Activated T-cell treated with anti-CD3 and anti-CD28 coated beads, Interleukin-2, amount 50 U/mL, for 4 hours (primary cell): ENCODE data around the gene SPSB1. TPM values are rescaled to one million over a fixed set of nuclear protein-coding genes. Genes with fewer than 3 reads are reported as not detected.

Experiments
- ATAC-seq, 2 donors: fragments of 200-7000 bp; cut with Tn5 transposase; one replicate each; pipeline ENCODE4 v1.10.0; 2021
- DNase-seq: peaks from one replicate; pipeline ENCODE4 v3.0.0-alpha.2; 2020
- H3K27me3 Mint-ChIP-seq: one replicate; pipeline ENCODE4 v1.8.0; 2021; ENCODE audit warnings: low read depth, mixed read lengths
- H3K36me3 Mint-ChIP-seq: one replicate; pipeline ENCODE4 v1.8.0; 2022; ENCODE audit warnings: mixed read lengths; ENCODE audit not compliant: insufficient read depth
- H3K4me1 Mint-ChIP-seq: one replicate; pipeline ENCODE4 v1.8.0; 2021; ENCODE audit warnings: low read depth, mixed read lengths
- H3K4me3 Mint-ChIP-seq: one replicate; pipeline ENCODE4 v1.8.0; 2021; ENCODE audit warnings: mild to moderate bottlenecking, moderate library complexity, mixed read lengths
- H3K9me3 Mint-ChIP-seq: one replicate; pipeline ENCODE4 v1.8.0; 2021; ENCODE audit warnings: mixed read lengths
- total RNA-seq, 3 donors: library from RNA; stranded (reverse); gene quantifications; one replicate each; pipeline ENCODE4 v1.2.1, GENCODE V29; 2021

Gene SPSB1
- total RNA-seq, 3 donors from 2014 or later, result 2.3 to 3.8 (median 3.0) TPM

DNA sequence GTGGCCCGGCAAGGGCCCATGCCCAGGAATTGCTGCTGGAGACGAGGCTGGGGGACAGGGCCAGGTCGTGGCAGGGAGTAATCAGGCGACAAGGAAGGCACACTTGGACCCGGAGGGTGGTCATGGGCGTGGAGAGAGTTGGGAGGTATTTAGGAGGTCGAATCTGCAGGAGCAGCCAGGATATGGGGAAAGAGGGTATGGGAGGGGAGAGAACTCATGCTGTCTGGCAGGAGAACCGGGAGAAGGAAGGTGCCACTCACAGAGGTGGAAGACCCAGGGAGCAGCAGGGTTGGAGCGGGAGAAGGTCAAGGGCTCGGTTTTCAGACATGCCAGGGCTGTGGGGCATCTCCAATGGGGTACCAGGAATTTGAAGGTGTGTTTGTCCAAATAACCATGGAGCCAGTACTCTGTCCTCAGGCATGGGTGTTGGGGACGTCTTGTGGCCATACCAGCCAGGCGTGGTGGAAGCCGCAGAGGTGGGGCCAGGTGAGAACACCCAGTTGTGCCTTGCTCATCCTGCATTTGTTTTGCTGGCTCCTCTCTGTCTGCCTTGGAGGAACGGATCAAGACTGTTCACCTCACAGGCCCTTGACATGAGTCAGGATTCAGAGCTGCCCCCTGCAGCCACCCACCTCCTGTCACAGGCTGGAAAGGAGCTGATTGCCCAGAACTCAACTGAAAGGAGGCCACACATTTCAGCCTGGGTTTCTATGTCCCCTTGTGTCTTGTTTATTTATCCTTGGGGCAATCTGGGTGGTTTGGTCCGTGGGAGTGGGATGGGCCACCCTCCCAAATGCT, 111.6 kb downstream of the SPSB1 start:
- ATAC-seq, result no peak
- H3K27me3 Mint-ChIP-seq, result no peaks in the 10 kb centered on the region

DNA sequence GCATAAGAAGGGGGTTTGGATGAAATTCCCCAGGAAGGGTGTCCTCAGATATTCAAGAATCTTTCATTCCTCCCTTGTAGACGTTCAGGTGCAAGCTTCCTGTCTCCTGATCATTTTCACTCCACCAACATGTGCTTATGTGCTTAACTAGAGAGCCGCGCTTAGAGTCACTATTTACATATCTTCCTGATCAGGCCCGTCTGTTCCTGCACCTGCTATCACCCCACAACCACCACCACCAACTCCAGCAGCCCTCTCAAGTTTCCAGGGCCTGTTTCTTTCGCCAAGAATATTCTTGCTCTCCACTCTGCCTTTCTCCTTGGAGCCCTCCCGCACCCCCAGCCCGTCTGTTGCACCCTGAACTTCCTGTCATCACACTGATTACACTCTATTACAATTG, 113.4 kb downstream of the SPSB1 start:
- Mint-ChIP-seq H3K36me3 (no peaks in the 10 kb centered on the region), H3K4me1 (peaks cover 11% of the 10 kb centered on the region), H3K27me3 (no peaks in the 10 kb centered on the region), H3K4me3 (no peak overlapping the region), H3K9me3 (no peaks in the 10 kb centered on the region)
- no peak for ATAC-seq
- no peak for DNase-seq

More for the DNA sequence above, 111.6 kb downstream of the SPSB1 start:
- Mint-ChIP-seq H3K4me1 (peaks cover 18% of the 10 kb centered on the region), H3K9me3 (no peaks in the 10 kb centered on the region), H3K36me3 (no peaks in the 10 kb centered on the region), H3K4me3 (no peak overlapping the region)
- DNase-seq, result no peak

DNA sequence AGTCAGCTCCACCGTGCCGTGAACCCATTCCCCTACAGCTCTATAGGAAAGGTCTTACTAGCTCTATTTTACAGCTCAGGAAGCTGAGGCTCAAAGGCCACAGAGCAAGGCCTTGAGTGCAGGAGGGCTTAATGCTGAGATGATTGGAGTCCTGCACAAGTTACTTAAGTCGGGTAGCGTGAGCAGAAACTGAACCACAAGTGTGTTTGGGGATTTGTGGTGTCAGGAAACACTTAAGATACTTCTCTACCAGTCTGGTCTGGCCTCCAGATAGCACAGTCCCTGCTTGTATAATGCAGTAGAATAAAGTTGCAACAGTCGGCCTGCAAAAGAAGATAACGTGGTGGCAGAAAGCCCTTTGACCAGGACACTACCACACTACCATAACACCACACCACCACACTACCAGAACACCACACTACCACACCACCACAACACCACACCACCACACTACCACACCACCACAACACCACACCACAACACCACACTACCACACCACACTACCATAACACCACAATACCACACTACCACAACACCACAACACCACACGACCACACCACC, 118.1 kb downstream of the SPSB1 start:
- no peaks in the 10 kb centered on the region for H3K9me3 Mint-ChIP-seq
- DNase-seq, result no peak
- peaks cover 35% of the 10 kb centered on the region for H3K4me1 Mint-ChIP-seq
- H3K36me3 Mint-ChIP-seq, result no peaks in the 10 kb centered on the region
- H3K27me3 Mint-ChIP-seq, result no peaks in the 10 kb centered on the region
- no peak overlapping the region for H3K4me3 Mint-ChIP-seq
- no peak for ATAC-seq

DNA sequence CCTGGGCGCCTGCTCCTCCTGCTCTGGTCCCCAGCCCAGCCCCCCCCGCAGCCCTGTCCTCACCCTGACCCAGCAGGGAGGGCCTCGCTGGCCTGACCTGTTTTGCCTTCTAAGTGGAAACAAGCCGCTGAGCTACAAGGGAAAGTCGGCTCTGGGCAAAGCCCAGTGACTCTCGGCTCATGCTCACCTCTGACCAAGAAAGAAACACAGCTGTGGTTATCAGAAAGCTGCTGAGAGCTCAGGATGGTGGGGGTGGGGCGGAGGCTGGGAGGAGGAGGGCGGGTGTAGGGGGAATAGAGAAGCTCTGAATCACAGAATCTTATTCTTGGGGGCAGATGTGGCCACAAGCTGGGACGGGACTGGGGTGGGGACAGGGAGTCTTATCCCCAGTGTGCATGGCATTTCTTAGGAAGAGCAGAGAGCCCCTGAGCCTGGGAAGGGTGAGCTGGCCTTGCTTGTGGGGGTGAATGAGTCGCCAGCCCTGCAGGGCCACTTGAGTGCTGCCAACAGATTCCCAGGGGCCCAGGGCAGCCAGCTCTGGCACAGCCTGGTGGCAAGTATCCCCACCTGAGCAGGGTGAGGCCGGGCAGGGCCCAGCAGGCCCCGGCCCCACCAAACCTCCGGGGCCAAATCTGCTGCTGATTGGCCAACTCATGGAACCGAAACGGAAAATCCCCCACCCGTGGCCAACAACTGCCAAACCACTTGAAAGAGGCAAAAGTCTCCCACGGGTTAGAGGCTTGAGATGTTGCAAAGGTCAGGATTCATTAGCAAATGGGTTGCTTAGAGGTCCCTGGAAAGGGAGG, 120.6 kb downstream of the SPSB1 start:
- DNase-seq, result peak; percentile 26
- H3K4me1 Mint-ChIP-seq, result peaks cover 50% of the 10 kb centered on the region
- peaks cover 8% of the 10 kb centered on the region for H3K27me3 Mint-ChIP-seq
- no peaks in the 10 kb centered on the region for H3K9me3 Mint-ChIP-seq
- peak overlapping the region; percentile 46 for H3K4me3 Mint-ChIP-seq
- peak; percentile 87 to 92 for ATAC-seq
- no peaks in the 10 kb centered on the region for H3K36me3 Mint-ChIP-seq

DNA sequence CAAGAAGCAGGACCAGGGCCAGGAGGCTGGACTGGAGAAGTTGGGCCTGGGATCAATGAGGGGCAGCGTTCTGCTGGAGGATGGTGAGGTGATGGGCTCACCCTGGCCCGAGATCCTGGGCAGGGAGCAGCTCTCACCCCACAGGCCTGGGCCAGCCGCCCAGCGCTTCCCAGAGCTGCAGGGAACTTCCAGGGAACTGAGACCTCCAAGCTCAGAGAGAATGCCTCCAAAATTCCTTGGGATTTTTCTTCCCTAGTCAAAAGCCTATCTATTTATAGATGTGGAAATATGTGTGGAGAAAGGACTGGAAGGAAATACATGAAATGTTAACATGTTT, 121.2 kb downstream of the SPSB1 start:
- Mint-ChIP-seq H3K4me3 (no peak overlapping the region), H3K9me3 (no peaks in the 10 kb centered on the region), H3K36me3 (no peaks in the 10 kb centered on the region), H3K27me3 (peaks cover 8% of the 10 kb centered on the region), H3K4me1 (peaks cover 50% of the 10 kb centered on the region)
- ATAC-seq (no peak), DNase-seq (no peak)

DNA sequence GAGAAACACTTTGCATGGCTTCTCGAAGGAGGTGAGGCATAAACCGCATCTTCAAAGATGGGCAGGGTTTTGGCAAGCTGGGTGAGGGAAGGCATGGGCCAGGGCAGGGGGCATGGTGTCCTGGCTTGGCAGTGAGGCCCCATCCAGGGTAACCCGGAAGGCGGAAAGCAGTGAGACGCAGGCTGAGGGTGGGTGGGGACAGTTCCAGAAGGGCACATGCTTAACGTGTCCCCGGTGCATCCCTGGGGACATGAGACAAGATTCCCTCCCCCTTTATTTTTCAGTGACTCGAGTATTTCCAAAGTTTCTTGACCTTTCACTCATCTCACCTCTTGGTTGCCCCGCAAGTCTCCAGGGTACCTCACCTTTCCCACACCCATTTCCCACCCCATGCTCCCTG, 123.8 kb downstream of the SPSB1 start:
- H3K36me3 Mint-ChIP-seq, result no peaks in the 10 kb centered on the region
- DNase-seq (no peak), ATAC-seq (no peak)
- H3K9me3 Mint-ChIP-seq, result no peaks in the 10 kb centered on the region
- H3K27me3 Mint-ChIP-seq, result peaks cover 8% of the 10 kb centered on the region
- H3K4me3 Mint-ChIP-seq, result peak overlapping the region; percentile 60
- peaks cover 63% of the 10 kb centered on the region for H3K4me1 Mint-ChIP-seq

DNA sequence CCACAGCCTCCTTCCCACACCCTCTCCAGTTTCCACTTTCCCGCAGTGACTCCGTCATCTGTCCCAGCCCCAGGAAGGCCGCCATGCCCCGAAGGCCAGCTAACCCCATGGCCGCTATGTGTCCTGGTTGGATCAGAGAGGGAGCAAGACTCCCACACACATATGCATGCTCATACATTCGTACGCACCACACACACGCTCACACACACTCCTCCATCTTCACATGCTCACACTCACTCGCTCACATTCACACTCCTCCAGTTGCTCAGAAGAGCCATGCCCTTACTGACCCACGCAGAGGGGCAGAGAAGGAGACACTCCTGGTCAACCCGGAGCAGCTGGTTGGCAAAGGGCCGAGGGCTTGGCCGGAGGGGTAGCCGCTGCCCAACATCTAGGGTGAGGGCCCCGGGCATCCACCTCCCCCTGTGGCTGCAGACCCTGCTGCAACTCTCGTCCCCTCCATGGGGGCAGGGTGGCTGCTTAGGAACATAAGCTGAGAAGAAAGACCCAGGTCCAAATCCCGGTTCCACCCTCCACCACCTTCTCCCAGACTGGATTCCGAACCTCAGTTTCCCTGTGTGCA, 124.3 kb downstream of the SPSB1 start:
- Mint-ChIP-seq H3K9me3 (no peaks in the 10 kb centered on the region), H3K4me1 (peaks cover 60% of the 10 kb centered on the region)

DNA sequence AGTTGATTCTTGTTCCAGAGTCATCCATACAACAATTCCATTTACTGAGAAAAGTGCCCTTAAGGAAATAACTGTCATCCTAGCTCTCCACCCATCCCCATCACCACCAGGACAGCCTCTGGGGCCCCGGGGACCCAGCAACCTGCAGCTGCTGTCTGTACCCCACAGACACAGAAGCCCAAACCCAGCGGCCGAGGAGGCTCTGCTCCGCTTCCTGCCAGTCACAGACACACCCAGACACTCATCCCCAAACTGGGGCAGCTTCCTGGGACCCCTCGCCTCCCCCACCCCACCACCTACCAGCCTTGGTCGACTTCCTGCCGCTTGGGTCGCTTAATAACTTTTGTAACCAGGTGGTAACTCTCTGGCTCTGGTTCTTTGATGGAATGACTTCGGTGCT, 125.0 kb downstream of the SPSB1 start:
- no peaks in the 10 kb centered on the region for H3K36me3 Mint-ChIP-seq
- H3K4me1 Mint-ChIP-seq, result peaks cover 57% of the 10 kb centered on the region
- DNase-seq, result no peak
- ATAC-seq, result no peak
- H3K9me3 Mint-ChIP-seq, result no peaks in the 10 kb centered on the region
- peaks cover 8% of the 10 kb centered on the region for H3K27me3 Mint-ChIP-seq
- peak overlapping the region; percentile 60 for H3K4me3 Mint-ChIP-seq

More for the DNA sequence above, 124.3 kb downstream of the SPSB1 start:
- DNase-seq (no peak), ATAC-seq (no peak)
- H3K27me3 Mint-ChIP-seq, result peaks cover 8% of the 10 kb centered on the region
- peak overlapping the region; percentile 60 for H3K4me3 Mint-ChIP-seq
- H3K36me3 Mint-ChIP-seq, result no peaks in the 10 kb centered on the region

DNA sequence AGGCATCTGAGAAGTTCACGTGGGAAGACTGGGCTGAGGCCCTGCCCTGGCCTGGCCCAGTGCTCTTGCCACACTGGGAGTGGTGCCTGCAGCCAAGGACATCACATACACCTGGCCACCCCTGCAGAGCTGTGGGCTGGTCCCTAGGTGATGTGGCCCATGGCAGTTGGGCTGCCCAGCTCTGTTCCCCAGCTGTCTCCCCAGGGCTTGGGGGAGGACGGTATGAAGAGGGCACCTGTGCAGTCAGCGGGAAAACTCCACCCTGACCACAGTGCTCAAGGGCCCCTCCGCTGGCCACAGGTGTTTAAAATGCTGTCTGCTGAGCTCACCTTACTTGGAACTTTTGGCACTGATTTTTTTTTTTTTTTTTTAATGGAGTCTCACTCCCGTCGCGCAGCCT, 126.2 kb downstream of the SPSB1 start:
- DNase-seq (no peak), ATAC-seq (no peak)
- Mint-ChIP-seq H3K9me3 (no peaks in the 10 kb centered on the region), H3K4me1 (peaks cover 56% of the 10 kb centered on the region), H3K27me3 (peaks cover 8% of the 10 kb centered on the region), H3K4me3 (no peak overlapping the region), H3K36me3 (no peaks in the 10 kb centered on the region)

Other genes starting within 250 kb of the SPSB1 start
- gene SLC2A5, start 223.3 kb upstream of the SPSB1 start, total RNA-seq, result not detected
- 1 to 10 TPM; 1.5 to 5.3 (median 2.9) TPM for gene GPR157, start 163.8 kb upstream of the SPSB1 start, total RNA-seq
- gene H6PD, start 58.1 kb upstream of the SPSB1 start, total RNA-seq, result 1 to 10 TPM; 4.7 to 6.1 (median 5.0) TPM
- 10 to 100 TPM; 22.2 to 24.9 (median 22.2) TPM for gene SLC25A33, start 246.6 kb downstream of the SPSB1 start, total RNA-seq